ENCODE data around the gene ADGRL3. TPM values are rescaled to one million over a fixed set of nuclear protein-coding genes. Genes with fewer than 3 reads are reported as not detected.
"Not testable (repeated sequence)": the region's sequence is repeated elsewhere in the genome, so short reads cannot be mapped to it uniquely, and the experiment has no call there.

ADGRL3 gene
- total RNA-seq, 1 experiment from 2014 or later, result not detected

DNA sequence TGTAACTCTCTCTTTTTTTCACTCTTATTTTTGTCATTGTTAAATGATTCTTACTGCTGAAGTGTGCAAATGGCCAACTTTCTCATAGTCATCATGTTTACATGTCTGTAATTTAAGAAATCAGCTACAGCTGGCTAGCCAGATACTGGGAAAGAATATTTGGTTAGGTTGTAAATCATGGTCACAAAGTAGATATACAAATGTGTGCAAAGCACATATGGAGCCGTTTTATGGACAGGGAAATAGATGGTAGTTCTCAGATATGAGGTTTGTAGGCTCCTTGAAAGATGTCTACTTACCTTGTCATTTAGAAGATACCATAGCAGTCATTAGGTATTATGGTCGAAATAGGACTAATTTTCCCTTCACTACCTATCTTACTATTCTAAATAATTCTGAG, 430.4 kb downstream of the ADGRL3 start:
- H3K27ac ChIP-seq, result no peak overlapping the region
- H3K4me3 ChIP-seq, result no peak overlapping the region
- H3K9me3 ChIP-seq (replicated peaks), result no peaks in the 10 kb centered on the region
- no peaks in the 10 kb centered on the region for H3K36me3 ChIP-seq
- no peaks in the 10 kb centered on the region for H3K4me1 ChIP-seq (replicated peaks)
- H3K27me3 ChIP-seq (replicated peaks), result no peaks in the 10 kb centered on the region
- DNase-seq (ENCODE audit: low read depth in 1 of 2, low spot score in 2 of 2), result no peak

DNA sequence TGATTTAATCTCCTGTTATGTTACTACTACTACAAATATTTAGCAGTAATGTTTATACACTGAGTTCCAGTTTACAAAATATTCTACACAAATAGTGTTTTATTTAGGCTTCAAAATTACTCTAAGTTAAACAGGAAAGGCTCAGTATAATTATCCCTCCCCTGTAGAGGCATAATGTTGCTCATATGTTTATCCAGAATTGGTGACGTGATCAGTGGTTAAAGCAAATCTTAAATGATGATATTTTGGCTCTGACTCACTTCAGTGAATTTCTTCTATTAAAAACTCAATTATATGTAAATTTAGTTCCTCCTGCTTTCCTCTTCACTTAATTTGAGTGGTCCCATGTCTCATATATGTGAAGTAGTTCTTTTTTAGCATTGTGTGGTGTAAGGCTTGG, 438.5 kb downstream of the ADGRL3 start:
- DNase-seq (ENCODE audit: low read depth in 1 of 2, low spot score in 2 of 2), result peak in 1 of 2 experiments; percentile 67
- H3K27ac ChIP-seq, result no peak overlapping the region

DNA sequence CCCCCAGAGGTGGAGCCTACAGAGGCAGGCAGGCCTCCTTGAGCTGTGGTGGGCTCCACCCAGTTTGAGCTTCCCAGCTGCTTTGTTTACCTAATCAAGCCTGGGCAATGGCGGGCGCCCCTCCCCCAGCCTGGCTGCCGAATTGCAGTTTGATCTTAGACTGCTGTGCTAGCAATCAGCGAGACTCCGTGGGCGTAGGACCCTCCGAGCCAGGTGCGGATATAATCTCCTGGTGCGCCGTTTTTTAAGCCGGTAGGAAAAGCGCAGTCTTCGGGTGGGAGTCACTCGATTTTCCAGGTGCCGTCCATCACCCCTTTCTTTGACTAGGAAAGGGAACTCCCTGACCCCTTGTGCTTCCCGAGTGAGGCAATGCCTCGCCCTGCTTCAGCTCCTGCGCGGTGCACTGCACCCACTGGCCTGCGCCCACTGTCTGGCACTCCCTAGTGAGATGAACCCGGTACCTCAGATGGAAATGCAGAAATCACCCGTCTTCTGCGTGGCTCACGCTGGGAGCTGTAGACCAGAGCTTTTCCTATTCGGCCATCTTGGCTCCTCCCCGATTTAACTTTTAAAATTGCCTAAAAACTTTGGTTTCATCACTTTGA, 446.7 kb downstream of the ADGRL3 start:
- H3K4me3 ChIP-seq; H3K4me1 ChIP-seq (replicated peaks); DNase-seq (ENCODE audit: low read depth in 1 of 2, low spot score in 2 of 2); H3K27ac ChIP-seq; H3K9me3 ChIP-seq (replicated peaks); H3K27me3 ChIP-seq (replicated peaks); H3K36me3 ChIP-seq: not testable (repeated sequence)

More for the DNA sequence above, 438.5 kb downstream of the ADGRL3 start:
- H3K4me1 ChIP-seq (replicated peaks), result peaks cover 9% of the 10 kb centered on the region
- no peaks in the 10 kb centered on the region for H3K9me3 ChIP-seq (replicated peaks)
- no peak overlapping the region for H3K4me3 ChIP-seq
- no peaks in the 10 kb centered on the region for H3K36me3 ChIP-seq
- H3K27me3 ChIP-seq (replicated peaks), result no peaks in the 10 kb centered on the region

DNA sequence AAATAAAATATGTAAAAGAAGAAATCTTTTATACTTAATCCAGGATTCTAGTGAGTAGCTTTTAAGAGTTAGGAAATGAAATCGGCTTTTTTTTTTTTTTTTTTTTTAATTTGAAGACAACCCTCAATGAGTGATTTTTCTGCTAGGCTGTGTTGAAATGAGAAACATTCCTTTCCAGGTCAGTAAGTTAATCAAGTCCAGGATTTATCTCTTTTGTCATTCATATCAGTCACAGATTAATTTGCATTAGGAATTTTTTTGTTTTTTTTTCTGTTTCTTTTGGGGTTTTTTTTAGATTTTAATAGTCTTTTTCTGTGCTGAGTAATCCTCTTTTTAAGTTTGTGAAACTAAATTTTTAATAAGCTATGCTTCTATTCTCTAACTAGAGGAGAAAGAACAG, 448.1 kb downstream of the ADGRL3 start:
- Histone ChIP-seq H3K9me3 (replicated peaks) (no peaks in the 10 kb centered on the region), H3K27me3 (replicated peaks) (no peaks in the 10 kb centered on the region), H3K27ac (no peak overlapping the region), H3K36me3 (no peaks in the 10 kb centered on the region), H3K4me1 (replicated peaks) (no peaks in the 10 kb centered on the region), H3K4me3 (no peak overlapping the region)
- DNase-seq (ENCODE audit: low read depth in 1 of 2, low spot score in 2 of 2), result no peak

DNA sequence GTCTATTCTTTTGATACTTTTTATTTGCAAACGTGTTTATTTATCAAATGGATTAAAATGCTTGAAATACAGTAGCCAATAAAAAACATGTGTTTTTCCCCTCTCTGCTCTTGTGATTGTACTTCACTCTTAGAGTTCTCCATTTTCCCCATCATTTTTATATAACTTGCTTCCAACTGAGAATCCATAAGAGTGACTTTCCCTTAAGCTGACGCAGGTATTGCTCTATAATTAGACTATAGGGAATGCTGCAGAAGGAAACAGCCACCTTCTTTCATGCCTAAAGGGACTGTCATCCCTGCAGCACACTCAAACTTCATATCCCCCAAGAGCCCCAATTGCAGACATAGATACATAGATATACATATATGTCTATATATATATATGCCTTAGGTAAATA, 456.9 kb downstream of the ADGRL3 start:
- H3K36me3 ChIP-seq, result no peaks in the 10 kb centered on the region
- no peak overlapping the region for H3K27ac ChIP-seq
- no peaks in the 10 kb centered on the region for H3K27me3 ChIP-seq (replicated peaks)
- no peak overlapping the region for H3K4me3 ChIP-seq
- DNase-seq (ENCODE audit: low read depth in 1 of 2, low spot score in 2 of 2), result no peak
- no peaks in the 10 kb centered on the region for H3K4me1 ChIP-seq (replicated peaks)
- H3K9me3 ChIP-seq (replicated peaks), result no peaks in the 10 kb centered on the region

DNA sequence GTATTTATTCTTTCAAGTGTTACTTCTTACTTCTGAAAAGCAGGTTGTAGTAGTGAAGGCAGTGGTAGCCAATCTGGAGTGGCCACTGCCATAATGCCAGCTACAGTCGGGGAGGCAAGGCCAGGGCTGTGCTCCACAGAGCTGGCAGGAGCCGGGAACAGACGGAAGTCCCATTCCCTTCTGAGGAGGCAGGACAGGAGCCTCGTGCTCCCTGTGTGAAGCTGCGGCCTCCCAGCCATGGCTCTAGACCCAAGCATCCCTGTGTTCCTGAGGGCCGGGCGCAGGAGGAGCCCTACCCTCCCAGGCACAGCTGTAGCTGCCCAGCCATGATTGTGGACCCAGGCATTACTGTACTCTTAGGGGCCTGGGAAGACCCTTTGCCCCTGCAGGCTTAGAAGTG, 461.8 kb downstream of the ADGRL3 start:
- H3K4me3 ChIP-seq, result no peak overlapping the region
- no peak for DNase-seq (ENCODE audit: low read depth in 1 of 2, low spot score in 2 of 2)
- no peaks in the 10 kb centered on the region for H3K4me1 ChIP-seq (replicated peaks)
- H3K27me3 ChIP-seq (replicated peaks), result no peaks in the 10 kb centered on the region
- no peak overlapping the region for H3K27ac ChIP-seq
- H3K9me3 ChIP-seq (replicated peaks), result no peaks in the 10 kb centered on the region
- no peaks in the 10 kb centered on the region for H3K36me3 ChIP-seq

DNA sequence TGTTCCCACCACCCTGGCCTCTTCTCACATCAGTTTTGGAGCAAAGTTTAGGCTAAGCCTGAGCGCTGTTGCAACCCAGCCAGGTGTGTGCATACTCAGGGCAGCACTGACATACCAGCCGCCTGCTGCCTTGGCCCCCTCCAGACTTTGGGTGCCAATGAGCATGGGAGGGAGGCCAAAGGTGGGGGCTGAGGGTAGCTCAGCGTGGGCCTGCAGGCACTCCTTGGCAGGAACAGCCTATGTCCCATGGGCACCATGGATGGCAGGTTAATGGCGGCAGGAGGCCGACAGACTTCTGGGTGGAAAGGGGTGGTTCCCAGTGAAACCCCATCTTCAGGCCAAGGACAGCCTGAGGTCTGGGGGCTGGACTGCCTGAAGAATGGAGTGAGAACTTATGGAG, 462.2 kb downstream of the ADGRL3 start:
- no peak for DNase-seq (ENCODE audit: low read depth in 1 of 2, low spot score in 2 of 2)
- Histone ChIP-seq H3K27ac (no peak overlapping the region), H3K9me3 (replicated peaks) (no peaks in the 10 kb centered on the region), H3K4me1 (replicated peaks) (no peaks in the 10 kb centered on the region), H3K36me3 (no peaks in the 10 kb centered on the region), H3K27me3 (replicated peaks) (no peaks in the 10 kb centered on the region), H3K4me3 (no peak overlapping the region)

DNA sequence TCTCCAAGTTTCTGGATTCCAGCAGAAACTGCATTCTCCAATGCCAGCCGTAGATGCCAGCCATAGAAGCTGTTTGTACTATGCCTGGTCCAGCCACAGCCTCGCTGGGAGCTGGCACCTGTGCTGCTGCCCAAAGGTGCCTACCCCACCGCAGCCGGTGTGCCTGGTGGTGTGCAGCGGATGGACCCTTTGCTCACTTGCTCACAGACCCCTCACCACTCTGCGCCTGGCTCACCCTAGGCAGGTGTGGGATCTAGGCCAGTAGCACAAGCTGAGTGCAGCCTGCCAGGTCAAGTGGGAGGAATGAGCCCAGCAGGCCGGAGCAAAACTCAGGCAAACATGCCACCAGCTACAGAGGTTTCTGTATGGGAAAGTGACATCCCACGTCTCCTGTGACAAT, 463.2 kb downstream of the ADGRL3 start:
- no peaks in the 10 kb centered on the region for H3K9me3 ChIP-seq (replicated peaks)
- no peaks in the 10 kb centered on the region for H3K4me1 ChIP-seq (replicated peaks)
- DNase-seq (ENCODE audit: low read depth in 1 of 2, low spot score in 2 of 2), result no peak
- H3K36me3 ChIP-seq, result no peaks in the 10 kb centered on the region
- no peak overlapping the region for H3K27ac ChIP-seq
- no peaks in the 10 kb centered on the region for H3K27me3 ChIP-seq (replicated peaks)
- H3K4me3 ChIP-seq, result no peak overlapping the region

DNA sequence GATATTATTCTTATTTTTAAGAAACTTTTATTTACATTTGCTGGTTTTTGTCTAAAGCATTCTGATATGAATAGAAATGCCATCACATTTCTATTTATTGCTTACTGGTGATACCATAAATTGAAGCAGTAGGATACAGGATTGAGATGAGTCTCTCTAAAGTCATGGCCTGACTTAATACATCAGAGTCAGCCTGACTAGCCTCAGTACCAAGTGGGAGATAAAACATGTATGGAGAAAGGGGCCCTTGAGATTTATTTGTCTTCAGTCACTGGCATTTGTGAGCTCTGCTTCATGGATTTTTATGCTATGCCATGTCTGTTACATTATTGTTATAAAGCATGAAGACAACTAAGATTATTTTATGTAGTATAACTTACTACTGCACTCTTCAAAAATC, 465.5 kb downstream of the ADGRL3 start:
- no peaks in the 10 kb centered on the region for H3K27me3 ChIP-seq (replicated peaks)
- no peaks in the 10 kb centered on the region for H3K9me3 ChIP-seq (replicated peaks)
- no peaks in the 10 kb centered on the region for H3K36me3 ChIP-seq
- no peak overlapping the region for H3K27ac ChIP-seq
- no peak overlapping the region for H3K4me3 ChIP-seq
- no peaks in the 10 kb centered on the region for H3K4me1 ChIP-seq (replicated peaks)
- no peak for DNase-seq (ENCODE audit: low read depth in 1 of 2, low spot score in 2 of 2)

DNA sequence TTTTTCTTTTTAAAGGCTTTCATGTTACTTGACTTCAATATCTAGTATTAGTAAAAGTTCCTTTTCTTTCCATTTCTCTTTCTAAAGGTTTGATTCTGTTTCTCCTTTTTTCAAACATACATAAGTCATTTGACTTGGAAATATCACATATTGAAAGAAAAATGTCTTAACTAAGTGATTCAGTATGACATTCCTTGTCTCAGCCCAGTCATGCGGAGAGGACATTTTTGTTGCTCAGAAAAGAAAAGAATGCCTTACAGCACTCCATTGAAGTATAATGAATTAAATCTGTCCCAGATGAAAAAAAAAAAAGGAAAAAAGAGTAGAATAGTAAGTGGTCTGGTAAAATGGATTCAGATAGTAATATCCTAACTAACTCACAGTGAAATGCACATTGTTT, 466.1 kb downstream of the ADGRL3 start:
- Histone ChIP-seq H3K27ac (no peak overlapping the region), H3K9me3 (replicated peaks) (no peaks in the 10 kb centered on the region), H3K4me3 (no peak overlapping the region), H3K4me1 (replicated peaks) (no peaks in the 10 kb centered on the region), H3K27me3 (replicated peaks) (no peaks in the 10 kb centered on the region), H3K36me3 (no peaks in the 10 kb centered on the region)
- DNase-seq (ENCODE audit: low read depth in 1 of 2, low spot score in 2 of 2), result no peak

DNA sequence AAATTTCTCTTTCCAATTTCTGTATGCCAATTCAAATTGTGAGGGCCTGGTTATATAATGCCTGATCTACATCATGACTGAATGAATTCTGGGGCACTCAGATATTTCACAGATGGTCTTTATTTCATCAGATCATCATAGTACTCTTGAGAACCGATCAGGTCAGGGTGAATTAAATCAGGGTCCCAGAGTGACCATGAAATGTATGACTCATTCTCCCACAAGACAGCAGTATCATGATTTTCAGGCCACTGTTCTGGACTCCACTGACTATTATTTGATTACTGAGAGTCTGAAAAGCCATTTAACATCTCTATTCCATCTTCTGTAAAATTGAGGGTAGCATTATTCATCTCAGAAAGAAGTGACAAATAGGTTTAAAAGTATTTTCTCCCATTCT, 471.5 kb downstream of the ADGRL3 start:
- no peaks in the 10 kb centered on the region for H3K36me3 ChIP-seq
- no peak overlapping the region for H3K4me3 ChIP-seq
- no peak overlapping the region for H3K27ac ChIP-seq
- DNase-seq (ENCODE audit: low read depth in 1 of 2, low spot score in 2 of 2), result no peak
- H3K27me3 ChIP-seq (replicated peaks), result no peaks in the 10 kb centered on the region
- no peaks in the 10 kb centered on the region for H3K9me3 ChIP-seq (replicated peaks)
- H3K4me1 ChIP-seq (replicated peaks), result no peaks in the 10 kb centered on the region

DNA sequence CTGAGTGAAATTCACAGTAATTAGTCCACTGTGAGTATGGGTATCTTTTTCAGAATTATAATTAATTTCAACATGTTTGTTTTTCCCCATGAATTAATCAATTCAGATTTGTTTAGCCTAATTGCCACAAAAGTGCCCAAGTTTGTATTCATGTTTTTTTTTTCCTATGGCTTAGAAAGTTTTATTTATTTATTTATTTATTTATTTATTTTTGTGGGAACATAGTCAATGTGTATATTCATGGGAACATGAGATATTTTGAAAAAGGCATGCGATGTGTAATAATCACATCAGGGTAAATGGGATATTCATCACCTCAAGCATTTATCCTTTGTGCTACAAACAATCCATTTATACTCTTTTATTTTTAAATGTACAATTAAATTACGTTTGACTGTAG, 475.3 kb downstream of the ADGRL3 start:
- no peaks in the 10 kb centered on the region for H3K27me3 ChIP-seq (replicated peaks)
- H3K4me3 ChIP-seq, result no peak overlapping the region
- H3K27ac ChIP-seq, result no peak overlapping the region
- no peaks in the 10 kb centered on the region for H3K36me3 ChIP-seq
- H3K4me1 ChIP-seq (replicated peaks), result no peaks in the 10 kb centered on the region
- no peak for DNase-seq (ENCODE audit: low read depth in 1 of 2, low spot score in 2 of 2)
- no peaks in the 10 kb centered on the region for H3K9me3 ChIP-seq (replicated peaks)

DNA sequence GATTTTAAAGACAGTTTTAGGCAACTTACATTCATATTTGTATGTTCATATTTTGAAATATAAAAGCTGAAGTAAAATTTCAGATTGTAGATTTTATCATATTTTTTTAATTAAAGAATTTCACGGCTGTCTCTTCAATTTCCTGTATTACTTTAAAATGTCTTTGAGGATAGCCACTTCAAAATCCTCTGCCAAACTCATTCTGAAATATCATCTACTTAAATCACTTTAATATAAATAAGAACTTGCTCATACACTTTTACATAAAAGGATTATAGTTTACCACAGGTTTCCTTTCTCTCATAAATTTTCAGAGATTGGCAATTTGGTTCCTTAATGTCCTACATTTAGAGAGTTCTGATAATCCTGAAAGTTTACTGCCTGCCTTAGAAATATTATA, 478.2 kb downstream of the ADGRL3 start:
- Histone ChIP-seq H3K4me3 (no peak overlapping the region), H3K27ac (no peak overlapping the region), H3K36me3 (no peaks in the 10 kb centered on the region), H3K27me3 (replicated peaks) (no peaks in the 10 kb centered on the region), H3K4me1 (replicated peaks) (no peaks in the 10 kb centered on the region), H3K9me3 (replicated peaks) (no peaks in the 10 kb centered on the region)
- DNase-seq (ENCODE audit: low read depth in 1 of 2, low spot score in 2 of 2), result no peak

DNA sequence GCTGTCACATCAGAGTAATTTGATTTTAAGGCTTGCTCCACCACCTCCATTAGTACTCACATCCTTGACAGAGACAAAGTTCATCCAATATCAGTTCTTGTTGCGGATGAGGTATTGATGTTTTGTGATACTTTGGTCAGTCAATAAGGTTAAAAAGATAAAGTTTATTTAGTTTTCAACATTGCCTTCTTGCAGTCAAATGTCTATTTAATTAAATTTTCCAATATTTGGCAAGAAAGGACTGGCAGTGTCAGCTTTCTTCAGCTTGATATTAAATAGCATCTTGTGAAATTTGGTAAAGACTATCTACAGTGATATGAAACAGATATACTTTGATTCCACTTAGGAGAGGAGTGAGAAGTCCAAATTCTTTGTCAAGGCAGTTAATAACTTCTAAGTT, 493.4 kb downstream of the ADGRL3 start:
- Histone ChIP-seq H3K4me3 (no peak overlapping the region), H3K36me3 (no peaks in the 10 kb centered on the region)

DNA sequence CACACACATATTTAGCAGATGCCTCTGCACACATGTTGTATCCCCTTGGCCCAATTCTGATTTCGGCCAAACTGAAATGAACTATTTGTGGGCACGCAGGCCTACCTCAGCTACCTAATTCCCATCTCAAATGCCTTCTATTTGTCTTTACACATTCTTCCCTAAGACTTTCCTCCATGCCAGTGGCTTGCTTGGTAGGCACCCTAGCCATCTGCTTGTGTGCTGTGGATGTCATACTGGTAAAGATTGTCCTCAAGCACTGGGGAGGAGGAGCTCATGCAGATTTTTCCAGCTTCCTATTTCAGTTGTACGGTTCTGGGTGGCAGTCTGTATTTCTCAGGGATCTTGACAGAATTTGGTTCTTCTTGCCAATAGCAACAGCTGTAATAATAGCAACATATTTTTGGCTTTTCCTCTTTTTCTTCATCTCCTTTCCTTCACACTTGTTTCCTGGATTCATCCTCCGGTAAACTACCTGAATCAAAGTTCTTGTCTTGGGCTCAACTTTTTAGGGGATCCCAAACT, 514.3 kb downstream of the ADGRL3 start:
- no peaks in the 10 kb centered on the region for H3K9me3 ChIP-seq (replicated peaks)
- H3K4me3 ChIP-seq, result no peak overlapping the region
- H3K36me3 ChIP-seq, result no peaks in the 10 kb centered on the region
- H3K4me1 ChIP-seq (replicated peaks), result no peaks in the 10 kb centered on the region
- no peak for DNase-seq (ENCODE audit: low read depth in 1 of 2, low spot score in 2 of 2)
- no peaks in the 10 kb centered on the region for H3K27me3 ChIP-seq (replicated peaks)
- H3K27ac ChIP-seq, result no peak overlapping the region

More for the DNA sequence above, 493.4 kb downstream of the ADGRL3 start:
- no peak for DNase-seq (ENCODE audit: low read depth in 1 of 2, low spot score in 2 of 2)
- Histone ChIP-seq H3K27me3 (replicated peaks) (no peaks in the 10 kb centered on the region), H3K27ac (no peak overlapping the region), H3K4me1 (replicated peaks) (no peaks in the 10 kb centered on the region), H3K9me3 (replicated peaks) (no peaks in the 10 kb centered on the region)
